ENCODE measurements around the gene XYLT2. TPM values are rescaled to one million over a fixed set of nuclear protein-coding genes. Genes with fewer than 3 reads are reported as not detected.
A peak's percentile ranks its signal among the peaks of the same experiment; 100 is the strongest.

XYLT2 gene
- total and polyA plus RNA-seq, 9 of the 15 experiments (the other 6 are each of a cell fraction or from before 2014, with no cell fraction given): 0.63 to 9.1 (median 4.3) TPM

GRCh38 chr17:50372758-50373556 lies 27.0 kb downstream of the XYLT2 start, which contains the start of the genes EME1 and MRPL27 (continued):
- TF ChIP-seq NR4A1 (CRISPR knock-in tag; IDR thresholded peaks at IDR 0.05): peak; percentile 82; the same call in 1 of the 2 replicates
- peak; percentile 68; the same call in 1 of the 2 replicates for TF ChIP-seq NR4A1 (tag; IDR thresholded peaks at IDR 0.05)
- peak; percentile 97 for TF ChIP-seq ELF1 (tag; IDR thresholded peaks at IDR 0.05)
- peak; percentile 98 for TF ChIP-seq CBFA2T2 (conservative IDR thresholded peaks at IDR 0.05)
- TF ChIP-seq LCOR (CRISPR knock-in tag; IDR thresholded peaks at IDR 0.05): peak; percentile 55; the same call in 1 of the 2 replicates
- TF ChIP-seq ELF4 (CRISPR knock-in tag; IDR thresholded peaks at IDR 0.05): peak; percentile 98
- TF ChIP-seq FOXM1 (IDR thresholded peaks at IDR 0.05; ENCODE audit: low read depth): no peak
- peak; percentile 78; the same call in 1 of the 2 replicates for TF ChIP-seq FOXM1 (CRISPR knock-in tag; IDR thresholded peaks at IDR 0.05; ENCODE audit: low read depth)
- no peak for TF ChIP-seq STAT5B (CRISPR knock-in tag; IDR thresholded peaks at IDR 0.05)
- peak; percentile 86 for TF ChIP-seq GATA2 (CRISPR knock-in tag; IDR thresholded peaks at IDR 0.05)
- 0 out of 2 replicates have a peak, but pooled peaks have one; percentile 21 for TF ChIP-seq BCL6 (CRISPR knock-in tag; IDR thresholded peaks at IDR 0.05)
- TF ChIP-seq JUN (IDR thresholded peaks at IDR 0.05; ENCODE audit: borderline replicate concordance, low read depth, low read length): peak; percentile 50; the same call in 1 of the 2 replicates
- TF ChIP-seq JUN (CRISPR knock-in tag; IDR thresholded peaks at IDR 0.05; ENCODE audit: borderline replicate concordance): peak; percentile 36; the same call in 1 of the 2 replicates
- peak; percentile 95 for TF ChIP-seq NR2C2 (CRISPR knock-in tag; IDR thresholded peaks at IDR 0.05)
- TF ChIP-seq NR2C2 (tag; IDR thresholded peaks at IDR 0.05): peak; percentile 100
- TF ChIP-seq HDAC2 (IDR thresholded peaks at IDR 0.05): peak; percentile 98
- peak; percentile 86; the same call in 1 of the 2 replicates for TF ChIP-seq E2F4 (CRISPR knock-in tag; IDR thresholded peaks at IDR 0.05; ENCODE audit: low read depth)
- no peak for TF ChIP-seq MYNN (IDR thresholded peaks at IDR 0.05)
- no peak for TF ChIP-seq MYNN (CRISPR knock-in tag; IDR thresholded peaks at IDR 0.05)
- TF ChIP-seq, protein P1, sequence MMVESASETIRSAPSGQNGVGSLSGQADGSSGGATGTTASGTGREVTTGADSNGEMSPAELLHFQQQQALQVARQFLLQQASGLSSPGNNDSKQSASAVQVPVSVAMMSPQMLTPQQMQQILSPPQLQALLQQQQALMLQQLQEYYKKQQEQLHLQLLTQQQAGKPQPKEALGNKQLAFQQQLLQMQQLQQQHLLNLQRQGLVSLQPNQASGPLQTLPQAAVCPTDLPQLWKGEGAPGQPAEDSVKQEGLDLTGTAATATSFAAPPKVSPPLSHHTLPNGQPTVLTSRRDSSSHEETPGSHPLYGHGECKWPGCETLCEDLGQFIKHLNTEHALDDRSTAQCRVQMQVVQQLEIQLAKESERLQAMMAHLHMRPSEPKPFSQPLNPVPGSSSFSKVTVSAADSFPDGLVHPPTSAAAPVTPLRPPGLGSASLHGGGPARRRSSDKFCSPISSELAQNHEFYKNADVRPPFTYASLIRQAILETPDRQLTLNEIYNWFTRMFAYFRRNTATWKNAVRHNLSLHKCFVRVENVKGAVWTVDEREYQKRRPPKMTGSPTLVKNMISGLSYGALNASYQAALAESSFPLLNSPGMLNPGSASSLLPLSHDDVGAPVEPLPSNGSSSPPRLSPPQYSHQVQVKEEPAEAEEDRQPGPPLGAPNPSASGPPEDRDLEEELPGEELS (CRISPR knock-in tag; IDR thresholded peaks at IDR 0.05; ENCODE audit: borderline replicate concordance): 0 out of 2 replicates have a peak, but pooled peaks have one; percentile 39
- TF ChIP-seq, protein P2, sequence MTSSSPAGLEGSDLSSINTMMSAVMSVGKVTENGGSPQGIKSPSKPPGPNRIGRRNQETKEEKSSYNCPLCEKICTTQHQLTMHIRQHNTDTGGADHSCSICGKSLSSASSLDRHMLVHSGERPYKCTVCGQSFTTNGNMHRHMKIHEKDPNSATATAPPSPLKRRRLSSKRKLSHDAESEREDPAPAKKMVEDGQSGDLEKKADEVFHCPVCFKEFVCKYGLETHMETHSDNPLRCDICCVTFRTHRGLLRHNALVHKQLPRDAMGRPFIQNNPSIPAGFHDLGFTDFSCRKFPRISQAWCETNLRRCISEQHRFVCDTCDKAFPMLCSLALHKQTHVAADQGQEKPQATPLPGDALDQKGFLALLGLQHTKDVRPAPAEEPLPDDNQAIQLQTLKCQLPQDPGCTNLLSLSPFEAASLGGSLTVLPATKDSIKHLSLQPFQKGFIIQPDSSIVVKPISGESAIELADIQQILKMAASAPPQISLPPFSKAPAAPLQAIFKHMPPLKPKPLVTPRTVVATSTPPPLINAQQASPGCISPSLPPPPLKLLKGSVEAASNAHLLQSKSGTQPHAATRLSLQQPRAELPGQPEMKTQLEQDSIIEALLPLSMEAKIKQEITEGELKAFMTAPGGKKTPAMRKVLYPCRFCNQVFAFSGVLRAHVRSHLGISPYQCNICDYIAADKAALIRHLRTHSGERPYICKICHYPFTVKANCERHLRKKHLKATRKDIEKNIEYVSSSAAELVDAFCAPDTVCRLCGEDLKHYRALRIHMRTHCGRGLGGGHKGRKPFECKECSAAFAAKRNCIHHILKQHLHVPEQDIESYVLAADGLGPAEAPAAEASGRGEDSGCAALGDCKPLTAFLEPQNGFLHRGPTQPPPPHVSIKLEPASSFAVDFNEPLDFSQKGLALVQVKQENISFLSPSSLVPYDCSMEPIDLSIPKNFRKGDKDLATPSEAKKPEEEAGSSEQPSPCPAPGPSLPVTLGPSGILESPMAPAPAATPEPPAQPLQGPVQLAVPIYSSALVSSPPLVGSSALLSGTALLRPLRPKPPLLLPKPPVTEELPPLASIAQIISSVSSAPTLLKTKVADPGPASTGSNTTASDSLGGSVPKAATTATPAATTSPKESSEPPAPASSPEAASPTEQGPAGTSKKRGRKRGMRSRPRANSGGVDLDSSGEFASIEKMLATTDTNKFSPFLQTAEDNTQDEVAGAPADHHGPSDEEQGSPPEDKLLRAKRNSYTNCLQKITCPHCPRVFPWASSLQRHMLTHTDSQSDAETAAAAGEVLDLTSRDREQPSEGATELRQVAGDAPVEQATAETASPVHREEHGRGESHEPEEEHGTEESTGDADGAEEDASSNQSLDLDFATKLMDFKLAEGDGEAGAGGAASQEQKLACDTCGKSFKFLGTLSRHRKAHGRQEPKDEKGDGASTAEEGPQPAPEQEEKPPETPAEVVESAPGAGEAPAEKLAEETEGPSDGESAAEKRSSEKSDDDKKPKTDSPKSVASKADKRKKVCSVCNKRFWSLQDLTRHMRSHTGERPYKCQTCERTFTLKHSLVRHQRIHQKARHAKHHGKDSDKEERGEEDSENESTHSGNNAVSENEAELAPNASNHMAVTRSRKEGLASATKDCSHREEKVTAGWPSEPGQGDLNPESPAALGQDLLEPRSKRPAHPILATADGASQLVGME (CRISPR knock-in tag; IDR thresholded peaks at IDR 0.05): peak; percentile 54; the same call in 1 of the 2 replicates

All from K562 (cell line).